Stromal cell of bone marrow (primary cell): ENCODE measurements around the gene ZNF81.
"Not testable (repeated sequence)": the region's sequence is repeated elsewhere in the genome, so short reads cannot be mapped to it uniquely, and the experiment has no call there.

Experiments
- DNase-seq: peaks from one replicate; pipeline ENCODE4 v3.0.0-alpha.2; 2012; ENCODE audit warnings: low read depth

Gene ZNF81

GRCh38 chrX:47836164-47837072 is at the start of gene ZNF81:
Gene ZNF81, plus strand, starts transcription at chrX:47836902. Its CDS starts 9,366 bp downstream, at chrX:47846268.
- peak; percentile 87 for DNase-seq

- DNase-seq, result peak; percentile 53
Observed at GRCh38 chrX:47796433-47796906, 40.2 kb upstream of the ZNF81 start.

GRCh38 chrX:47797084-47797483 is 39.6 kb upstream of the ZNF81 start:
- DNase-seq, result no peak

- DNase-seq, result no peak
Observed at GRCh38 chrX:47798861-47799260, 37.8 kb upstream of the ZNF81 start.

GRCh38 chrX:47802589-47802988 is 34.1 kb upstream of the ZNF81 start:
- no peak for DNase-seq

- not testable (repeated sequence) for DNase-seq
Observed at GRCh38 chrX:47803103-47803502, 33.6 kb upstream of the ZNF81 start.

- DNase-seq, result no peak
Observed at GRCh38 chrX:47804315-47804714, 32.4 kb upstream of the ZNF81 start.

- not testable (repeated sequence) for DNase-seq
Observed at GRCh38 chrX:47805844-47806243, 30.9 kb upstream of the ZNF81 start.

- not testable (repeated sequence) for DNase-seq
Observed at GRCh38 chrX:47806415-47807271, 30.1 kb upstream of the ZNF81 start.

GRCh38 chrX:47807272-47807538 is 29.5 kb upstream of the ZNF81 start:
- not testable (repeated sequence) for DNase-seq

- no peak for DNase-seq
Observed at GRCh38 chrX:47807548-47807947, 29.2 kb upstream of the ZNF81 start.

- no peak for DNase-seq
Observed at GRCh38 chrX:47808904-47809788, 27.6 kb upstream of the ZNF81 start.

GRCh38 chrX:47814851-47815250 is 21.9 kb upstream of the ZNF81 start:
- no peak for DNase-seq

- no peak for DNase-seq
Observed at GRCh38 chrX:47815901-47816845, 20.5 kb upstream of the ZNF81 start.

- no peak for DNase-seq
Observed at GRCh38 chrX:47817421-47817820, 19.3 kb upstream of the ZNF81 start.

GRCh38 chrX:47817897-47818296 is 18.8 kb upstream of the ZNF81 start:
- no peak for DNase-seq

- no peak for DNase-seq
Observed at GRCh38 chrX:47828984-47829383, 7.7 kb upstream of the ZNF81 start.

GRCh38 chrX:47831788-47832187 is 4.9 kb upstream of the ZNF81 start:
- DNase-seq, result no peak

- DNase-seq, result no peak
Observed at GRCh38 chrX:47838361-47838760, 1.7 kb downstream of the ZNF81 start.

GRCh38 chrX:47840111-47840510 is 3.4 kb downstream of the ZNF81 start:
- no peak for DNase-seq

- no peak for DNase-seq
Observed at GRCh38 chrX:47843363-47843762, 6.7 kb downstream of the ZNF81 start.
